Mesenchymal stem cell (in vitro differentiated cells and primary cell): ENCODE data around the gene ZBTB7C.

Experiments used
- DNase-seq: peaks from one replicate; pipeline ENCODE4 v3.0.0-alpha.2; 2013
- H2AFZ ChIP-seq: one replicate; pipeline ENCODE4 v1.6.1; 2013; ENCODE audit warnings: low read depth, mild to moderate bottlenecking, control low read depth, inconsistent platforms, low read length, moderate library complexity
- H2AK5ac ChIP-seq: 2 replicates; pipeline ENCODE4 v1.6.1; 2013; ENCODE audit warnings: low read length, moderate library complexity, mild to moderate bottlenecking, inconsistent platforms; ENCODE audit not compliant: severe bottlenecking
- H2BK120ac ChIP-seq: one replicate; pipeline ENCODE4 v1.6.1; 2013; ENCODE audit warnings: low read depth, mild to moderate bottlenecking, inconsistent platforms, low read length, moderate library complexity
- H2BK12ac ChIP-seq, 2 experiments: one replicate each; pipeline ENCODE4 v1.6.1; 2013; ENCODE audit warnings: inconsistent platforms in 2 of 2, low read length in 2 of 2, mild to moderate bottlenecking in 2 of 2, moderate library complexity in 2 of 2, control low read depth in 1 of 2
- H2BK15ac ChIP-seq: one replicate; pipeline ENCODE4 v1.6.1; 2013; ENCODE audit warnings: mild to moderate bottlenecking, low read depth, inconsistent platforms; ENCODE audit not compliant: poor library complexity, severe bottlenecking
- H2BK5ac ChIP-seq: 2 replicates; pipeline ENCODE4 v1.6.1; 2013; ENCODE audit warnings: low read depth, mild to moderate bottlenecking, low read length, control low read depth, inconsistent platforms; ENCODE audit not compliant: poor library complexity, severe bottlenecking
- H3K14ac ChIP-seq, 2 experiments: one replicate each; pipeline ENCODE4 v1.6.1; 2013; ENCODE audit warnings: inconsistent platforms in 2 of 2, low read length in 2 of 2, control low read depth in 1 of 2, mild to moderate bottlenecking in 1 of 2, moderate library complexity in 1 of 2
- H3K18ac ChIP-seq, 2 experiments: one replicate each; pipeline ENCODE4 v1.6.1; 2013; ENCODE audit warnings: inconsistent platforms in 2 of 2, low read length in 2 of 2, control low read depth in 1 of 2, low read depth in 1 of 2, mild to moderate bottlenecking in 1 of 2
- H3K23ac ChIP-seq, 2 experiments: one replicate each; pipeline ENCODE4 v1.6.1; 2013; ENCODE audit warnings: inconsistent platforms in 2 of 2, low read length in 2 of 2, mild to moderate bottlenecking in 2 of 2, moderate library complexity in 2 of 2, control low read depth in 1 of 2
- H3K27ac ChIP-seq: 2 replicates; pipeline ENCODE4 v1.5.1; 2013; ENCODE audit warnings: mild to moderate bottlenecking, moderate library complexity, low read length, control low read depth, inconsistent platforms; ENCODE audit not compliant: poor library complexity, severe bottlenecking
- H3K27me3 ChIP-seq, 2 experiments: 2 replicates each; pipeline versions ENCODE4 v1.6.1 to v1.7.0; 2013; ENCODE audit warnings: low read length in 2 of 2, mild to moderate bottlenecking in 2 of 2, moderate library complexity in 2 of 2, control low read depth in 1 of 2, inconsistent platforms in 1 of 2; ENCODE audit not compliant: control insufficient read depth in 1 of 2, insufficient read depth in 1 of 2
- H3K36me3 ChIP-seq, 2 experiments: 2 replicates each; pipeline versions ENCODE4 v1.6.1 to v1.7.0; 2013; ENCODE audit warnings: low read length in 2 of 2, control low read depth in 1 of 2, inconsistent platforms in 1 of 2, low read depth in 1 of 2, mild to moderate bottlenecking in 1 of 2; ENCODE audit not compliant: insufficient read depth in 2 of 2, control insufficient read depth in 1 of 2
- H3K4ac ChIP-seq, 2 experiments: one replicate each; pipeline ENCODE4 v1.6.1; 2013; ENCODE audit warnings: inconsistent platforms in 2 of 2, low read length in 2 of 2, mild to moderate bottlenecking in 2 of 2, moderate library complexity in 2 of 2, control low read depth in 1 of 2, low read depth in 1 of 2
- H3K4me1 ChIP-seq: 2 replicates; pipeline ENCODE4 v1.6.1; 2013; ENCODE audit warnings: low read depth, low read length, control low read depth; ENCODE audit not compliant: control insufficient read depth, insufficient read depth
- H3K4me2 ChIP-seq: 2 replicates; pipeline ENCODE4 v1.6.1; 2013; ENCODE audit warnings: low read length, mild to moderate bottlenecking, inconsistent platforms; ENCODE audit not compliant: poor library complexity, severe bottlenecking
- H3K4me3 ChIP-seq, 2 experiments: 2 replicates each; pipeline versions ENCODE4 v1.5.1 to v1.7.0; 2013; ENCODE audit warnings: low read length in 2 of 2, mild to moderate bottlenecking in 2 of 2, control low read depth in 1 of 2, low read depth in 1 of 2; ENCODE audit not compliant: insufficient read depth in 1 of 2
- H3K79me1 ChIP-seq: replicated peaks from 2 replicates; pipeline ENCODE4 v1.6.1; 2013; ENCODE audit warnings: mild to moderate bottlenecking, control low read depth, low read length, inconsistent platforms; ENCODE audit not compliant: poor library complexity, severe bottlenecking
- H3K9ac ChIP-seq: 2 replicates; pipeline ENCODE4 v1.7.0; 2013; ENCODE audit warnings: mild to moderate bottlenecking, low read length, moderate library complexity
- H3K9me3 ChIP-seq: 2 replicates; pipeline ENCODE4 v1.7.0; 2013; ENCODE audit warnings: mild to moderate bottlenecking, low read length; ENCODE audit not compliant: control insufficient read depth
- H4K8ac ChIP-seq: one replicate; pipeline ENCODE4 v1.6.1; 2013; ENCODE audit warnings: inconsistent platforms, mild to moderate bottlenecking, low read length, moderate library complexity
- H4K91ac ChIP-seq: one replicate; pipeline ENCODE4 v1.6.1; 2013; ENCODE audit warnings: mild to moderate bottlenecking, low read length, inconsistent platforms
- WGBS: methylation state at CpG from one replicate; pipeline ENCODE4 v1.1.7; 2013; ENCODE audit warnings: mixed read lengths; 5-methylcytosine and 5-hydroxymethylcytosine counted together

ZBTB7C gene

GRCh38 chr18:48405978-48406377 lies 3.2 kb downstream of the ZBTB7C start:
- Histone ChIP-seq H4K8ac (no peak overlapping the region), H2BK15ac (no peak overlapping the region), H3K9ac (no peak overlapping the region), H3K36me3 (no peaks in the 10 kb centered on the region), H3K27ac (no peak overlapping the region), H3K27me3 (peaks cover 14 to 60% of the 10 kb centered on the region in 2 experiments), H3K9me3 (no peaks in the 10 kb centered on the region), H3K4ac (no peak overlapping the region), H3K79me1 (no peaks in the 10 kb centered on the region), H3K4me2 (no peak overlapping the region), H3K4me3 (peak overlapping the region in 1 of 2 experiments; percentile 8), H2AFZ (no peak overlapping the region), H3K14ac (no peak overlapping the region), H2BK120ac (no peak overlapping the region), H2BK5ac (no peak overlapping the region), H3K18ac (no peak overlapping the region), H2AK5ac (no peak overlapping the region), H2BK12ac (no peak overlapping the region), H4K91ac (no peak overlapping the region), H3K4me1 (peaks cover 20% of the 10 kb centered on the region), H3K23ac (no peak overlapping the region)
- WGBS: 100% methylated on average over 3 of the region's 6 CpGs
- DNase-seq: no peak

GRCh38 chr18:48404716-48405507 lies 4.3 kb downstream of the ZBTB7C start:
- H2BK120ac ChIP-seq: no peak overlapping the region
- H3K4ac ChIP-seq: no peak overlapping the region
- H3K36me3 ChIP-seq: no peaks in the 10 kb centered on the region
- no peak overlapping the region for H2BK15ac ChIP-seq
- H3K14ac ChIP-seq: no peak overlapping the region
- H3K27ac ChIP-seq: no peak overlapping the region
- H2BK5ac ChIP-seq: no peak overlapping the region
- no peak overlapping the region for H2AFZ ChIP-seq
- peaks cover 13% of the 10 kb centered on the region for H3K4me1 ChIP-seq
- H4K8ac ChIP-seq: no peak overlapping the region
- H2AK5ac ChIP-seq: no peak overlapping the region
- no peak overlapping the region for H4K91ac ChIP-seq
- no peak overlapping the region for H3K18ac ChIP-seq
- DNase-seq: peak; percentile 5
- H3K79me1 ChIP-seq: no peaks in the 10 kb centered on the region
- H3K4me3 ChIP-seq: no peak overlapping the region
- 45% methylated on average over 7 of the region's 8 CpGs for WGBS
- H3K27me3 ChIP-seq: peaks cover 9 to 65% of the 10 kb centered on the region in 2 experiments
- H3K9me3 ChIP-seq: no peaks in the 10 kb centered on the region
- H3K4me2 ChIP-seq: no peak overlapping the region
- H2BK12ac ChIP-seq: no peak overlapping the region
- H3K9ac ChIP-seq: no peak overlapping the region
- no peak overlapping the region for H3K23ac ChIP-seq

- Histone ChIP-seq H2BK12ac (no peak overlapping the region), H2BK15ac (no peak overlapping the region), H2BK120ac (no peak overlapping the region), H3K4me2 (no peak overlapping the region), H3K27me3 (peaks cover 4 to 73% of the 10 kb centered on the region in 2 experiments), H3K14ac (no peak overlapping the region), H3K4me1 (peaks cover 2% of the 10 kb centered on the region), H3K18ac (no peak overlapping the region), H3K9me3 (no peaks in the 10 kb centered on the region), H3K36me3 (no peaks in the 10 kb centered on the region), H3K4me3 (no peak overlapping the region), H2AK5ac (no peak overlapping the region), H2BK5ac (no peak overlapping the region), H3K23ac (no peak overlapping the region), H3K9ac (no peak overlapping the region), H4K91ac (no peak overlapping the region), H4K8ac (no peak overlapping the region), H3K79me1 (no peaks in the 10 kb centered on the region), H2AFZ (no peak overlapping the region), H3K4ac (no peak overlapping the region), H3K27ac (no peak overlapping the region)
- WGBS: 25% methylated on average over 1 of the region's 1 CpG
- peak; percentile 68 for DNase-seq
Observed at GRCh38 chr18:48402953-48403352, 6.2 kb downstream of the ZBTB7C start.

GRCh38 chr18:48399303-48400075 lies 9.7 kb downstream of the ZBTB7C start:
- no peak overlapping the region for H3K23ac ChIP-seq
- H3K36me3 ChIP-seq: no peaks in the 10 kb centered on the region
- no peaks in the 10 kb centered on the region for H3K4me1 ChIP-seq
- H4K91ac ChIP-seq: no peak overlapping the region
- DNase-seq: no peak
- H3K27me3 ChIP-seq: peaks cover 4 to 82% of the 10 kb centered on the region in 2 experiments
- H4K8ac ChIP-seq: no peak overlapping the region
- H3K4me2 ChIP-seq: no peak overlapping the region
- no peak overlapping the region for H3K9ac ChIP-seq
- H2BK120ac ChIP-seq: no peak overlapping the region
- no peak overlapping the region for H3K4me3 ChIP-seq
- H3K27ac ChIP-seq: no peak overlapping the region
- 84% methylated on average over 8 of the region's 9 CpGs for WGBS
- H2AFZ ChIP-seq: no peak overlapping the region
- no peak overlapping the region for H3K18ac ChIP-seq
- H3K14ac ChIP-seq: no peak overlapping the region
- no peak overlapping the region for H2AK5ac ChIP-seq
- no peak overlapping the region for H2BK12ac ChIP-seq
- no peak overlapping the region for H3K4ac ChIP-seq
- H2BK15ac ChIP-seq: no peak overlapping the region
- H3K79me1 ChIP-seq: no peaks in the 10 kb centered on the region
- H2BK5ac ChIP-seq: no peak overlapping the region
- no peaks in the 10 kb centered on the region for H3K9me3 ChIP-seq
